HepG2 (cell line): ENCODE data around the gene GALR3. TPM values are rescaled to one million over a fixed set of nuclear protein-coding genes. Genes with fewer than 3 reads are reported as not detected.

Experiments
- AHDC1 ChIP-seq: sonication (generic); formaldehyde crosslinking; IDR thresholded peaks from 2 replicates; pipeline ENCODE4 v1.5.1; 2020; ENCODE audit warnings: mild to moderate bottlenecking, missing genetic modification reagents, borderline replicate concordance
- BORCS8-MEF2B ChIP-seq: sonication (generic); formaldehyde crosslinking; IDR thresholded peaks from 2 replicates; pipeline ENCODE4 v1.8.0; 2022; ENCODE audit warnings: mild to moderate bottlenecking, missing genetic modification reagents
- DRAP1 ChIP-seq: IDR thresholded peaks from 2 replicates; pipeline ENCODE4 v1.6.1; 2016; ENCODE audit warnings: missing genetic modification reagents, missing compliant biosample characterization
- EED ChIP-seq: sonication (generic); formaldehyde crosslinking; IDR thresholded peaks from 2 replicates; pipeline ENCODE4 v1.5.0; 2020; ENCODE audit warnings: mild to moderate bottlenecking, missing genetic modification reagents
- ERF ChIP-seq: IDR thresholded peaks from 2 replicates; pipeline ENCODE4 v1.6.1; 2018; ENCODE audit warnings: missing biosample characterization, missing genetic modification reagents
- HNF1A ChIP-seq, 2 experiments: sonication (generic) in 1 of 2; formaldehyde crosslinking in 1 of 2; IDR thresholded peaks; 2 replicates each; pipeline versions ENCODE4 v1.4.0 to v1.6.1; 2016 to 2020; ENCODE audit warnings: borderline replicate concordance in 1 of 2, low read depth in 1 of 2, mild to moderate bottlenecking in 1 of 2, missing genetic modification reagents in 1 of 2
- IKZF4 ChIP-seq: sonication (generic); formaldehyde crosslinking; IDR thresholded peaks from 2 replicates; pipeline ENCODE4 v1.5.1; 2020; ENCODE audit warnings: borderline replicate concordance, mild to moderate bottlenecking, low read depth, missing genetic modification reagents; ENCODE audit errors: not compliant biosample characterization
- KLF11 ChIP-seq: IDR thresholded peaks from 2 replicates; pipeline ENCODE4 v1.6.1; 2016; ENCODE audit warnings: missing compliant biosample characterization
- MED1 ChIP-seq: sonication (generic); formaldehyde crosslinking; IDR thresholded peaks from 2 replicates; pipeline ENCODE4 v1.4.0; 2020; ENCODE audit warnings: missing genetic modification reagents
- MEF2D ChIP-seq: sonication (generic); formaldehyde crosslinking; IDR thresholded peaks from 2 replicates; pipeline ENCODE4 v1.5.1; 2020; ENCODE audit warnings: mild to moderate bottlenecking, missing genetic modification reagents
- SKI ChIP-seq: fragments of 450-650 bp; IDR thresholded peaks from one replicate; pipeline ENCODE4 v1.6.1; 2018; ENCODE audit warnings: mild to moderate bottlenecking; ENCODE audit not compliant: partially characterized antibody
- TBP ChIP-seq: sonication (generic); formaldehyde crosslinking; IDR thresholded peaks from 2 replicates; pipeline ENCODE4 v1.5.0; 2020; ENCODE audit warnings: missing genetic modification reagents
- ZBTB38 ChIP-seq: sonication (generic); formaldehyde crosslinking; IDR thresholded peaks from 2 replicates; pipeline ENCODE4 v1.5.1; 2020; ENCODE audit warnings: mild to moderate bottlenecking, missing genetic modification reagents
- ZFY ChIP-seq: sonication (generic); formaldehyde crosslinking; IDR thresholded peaks from 2 replicates; pipeline ENCODE4 v1.4.0; 2020; ENCODE audit warnings: missing genetic modification reagents
- ZNF563 ChIP-seq: sonication (generic); formaldehyde crosslinking; IDR thresholded peaks from 2 replicates; pipeline ENCODE4 v1.8.0; 2022; ENCODE audit warnings: mild to moderate bottlenecking, moderate library complexity, missing genetic modification reagents
- ZNF569 ChIP-seq: sonication (generic); formaldehyde crosslinking; IDR thresholded peaks from 2 replicates; pipeline ENCODE4 v1.5.0; 2020; ENCODE audit warnings: mild to moderate bottlenecking, missing genetic modification reagents, moderate library complexity, borderline replicate concordance
- ZNF614 ChIP-seq: IDR thresholded peaks from 2 replicates; pipeline ENCODE4 v1.6.1; 2018; ENCODE audit warnings: missing biosample characterization, missing genetic modification reagents, inconsistent platforms, borderline replicate concordance
- ZNF670 ChIP-seq: sonication (generic); formaldehyde crosslinking; IDR thresholded peaks from 2 replicates; pipeline ENCODE4 v1.8.0; 2022; ENCODE audit warnings: mild to moderate bottlenecking, missing genetic modification reagents, borderline replicate concordance
- ZNF792 ChIP-seq: IDR thresholded peaks from 2 replicates; pipeline ENCODE4 v1.6.1; 2016
- polyA plus RNA-seq, 8 experiments: library from polyadenylated mRNA; depleted of rRNA in 3 of 8; stranded (reverse) in 7 of 8; unstranded in 1 of 8; fragments of >200 nt; fragmentation: Illumina TruSeq in 4 of 8; extraction: Trizol in 4 of 8; gene quantifications; 2 replicates each; pipeline versions ENCODE4 v1.2.1 to v1.2.3, GENCODE V29; 2011 to 2016; ENCODE audit warnings: low read depth in 4 of 8, missing spikeins in 1 of 8, mixed read lengths in 1 of 8; ENCODE audit not compliant: insufficient read depth in 1 of 8
- total RNA-seq, 5 experiments: library from RNA; depleted of rRNA; stranded (reverse); fragments of >200 nt; fragmentation: Illumina TruSeq; extraction: Trizol; gene quantifications; 2 replicates each; pipeline ENCODE4 v1.2.3, GENCODE V29; 2016; ENCODE audit warnings: low read depth in 1 of 5

Gene GALR3
- total and polyA plus RNA-seq, 2 of the 13 experiments (the other 11 are each of a cell fraction or from before 2014, with no cell fraction given) = 0.13 TPM; not detected in 1

DNA sequence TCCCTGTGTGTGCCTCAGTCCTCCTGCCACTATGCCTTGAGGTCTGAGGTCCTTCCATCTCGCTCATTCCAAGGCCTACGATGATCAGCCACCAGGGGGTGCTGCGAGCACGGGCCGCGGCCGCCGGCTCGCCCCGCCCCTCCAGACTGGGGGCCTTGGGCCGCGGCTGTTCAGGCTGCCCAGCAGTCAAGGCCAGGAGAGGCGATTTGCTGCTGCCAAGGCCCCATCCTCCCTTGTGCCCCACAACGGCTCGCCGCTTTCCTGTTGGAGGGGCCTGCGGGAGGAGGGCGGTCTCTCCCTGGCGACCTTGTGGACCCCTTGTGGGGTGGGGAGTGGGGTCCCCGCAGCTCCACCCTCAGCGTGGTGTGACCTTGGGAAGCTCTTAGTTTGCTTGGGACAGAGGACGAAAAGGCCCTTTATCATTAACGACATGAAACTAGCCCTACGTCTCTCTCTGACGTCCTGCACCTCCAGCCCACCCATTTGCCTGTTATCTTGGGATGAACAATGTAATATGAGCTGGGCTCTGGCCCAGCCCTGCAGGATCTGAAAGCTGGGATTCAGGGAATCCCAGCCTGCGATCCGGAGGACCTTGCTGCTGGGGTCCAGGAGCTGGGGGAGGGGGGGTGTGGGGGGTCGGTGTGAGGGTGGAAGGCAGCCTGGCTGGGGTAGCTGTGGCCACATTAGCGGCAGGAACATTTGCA is 5.3 kb upstream of the GALR3 start (continued):
- peak; percentile 38; the same call in 1 of the 2 replicates for TF ChIP-seq AHDC1 (CRISPR knock-in tag)
- TF ChIP-seq BORCS8-MEF2B (CRISPR knock-in tag) = peak; percentile 83
- peak; percentile 49; the same call in 1 of the 2 replicates for TF ChIP-seq KLF11 (CRISPR knock-in tag)
- no peak for TF ChIP-seq IKZF4 (CRISPR knock-in tag)
- no peak for TF ChIP-seq HNF1A (IDR thresholded peaks at IDR 0.05; ENCODE audit: low read depth)
- peak; percentile 58; the same call in 1 of the 2 replicates for TF ChIP-seq HNF1A (CRISPR knock-in tag; IDR thresholded peaks at IDR 0.05; ENCODE audit: borderline replicate concordance)
- TF ChIP-seq EED (CRISPR knock-in tag) = no peak
- TF ChIP-seq ZNF569 (CRISPR knock-in tag) = 0 out of 2 replicates have a peak, but pooled peaks have one; percentile 49
- TF ChIP-seq SKI = peak; percentile 93
- peak; percentile 74 for TF ChIP-seq MED1 (CRISPR knock-in tag)
- peak; percentile 76 for TF ChIP-seq DRAP1 (CRISPR knock-in tag)
- TF ChIP-seq ZNF614 (CRISPR knock-in tag) = peak; percentile 72; the same call in 1 of the 2 replicates
- peak; percentile 61; the same call in 1 of the 2 replicates for TF ChIP-seq ZNF563
- peak; percentile 91; the same call in 1 of the 2 replicates for TF ChIP-seq ERF (CRISPR knock-in tag)
- TF ChIP-seq MEF2D (CRISPR knock-in tag) = peak; percentile 77
- peak; percentile 74; the same call in 1 of the 2 replicates for TF ChIP-seq ZNF670 (CRISPR knock-in tag)
- TF ChIP-seq ZFY (CRISPR knock-in tag) = peak; percentile 88
- peak; percentile 38; the same call in 1 of the 2 replicates for TF ChIP-seq TBP (CRISPR knock-in tag)
- TF ChIP-seq ZBTB38 = peak; percentile 87
- TF ChIP-seq ZNF792 (CRISPR knock-in tag) = 0 out of 2 replicates have a peak, but pooled peaks have one; percentile 22
